Hepatocyte (in vitro differentiated cells): ENCODE measurements around the gene AGBL5.

ENCODE experiments used
- CTCF ChIP-seq: fragments of 200-600 bp; sonication (generic); IDR thresholded peaks from 2 replicates; pipeline ENCODE4 v1.5.1; 2016; ENCODE audit warnings: antibody characterized with exemption, mild to moderate bottlenecking; ENCODE audit not compliant: poor library complexity
- EZH2 ChIP-seq: fragments of 200-600 bp; sonication (generic); IDR thresholded peaks from 2 replicates; pipeline ENCODE4 v1.6.1; 2016; ENCODE audit warnings: antibody characterized with exemption, mild to moderate bottlenecking, borderline replicate concordance
- EZH2phosphoT487 ChIP-seq: fragments of 200-600 bp; sonication (generic); IDR thresholded peaks from one replicate; pipeline ENCODE4 v1.6.1; 2018; ENCODE audit warnings: antibody characterized with exemption, mild to moderate bottlenecking, low read depth, moderate library complexity; ENCODE audit not compliant: unreplicated experiment, severe bottlenecking

GRCh38 chr2:27079233-27080139 lies 28.0 kb downstream of the AGBL5 start:
- no peak for TF ChIP-seq EZH2phosphoT487
- TF ChIP-seq CTCF, result no peak
- no peak for TF ChIP-seq EZH2
